Right lung (tissue), 5 donors: ENCODE data around the gene QRFP. TPM values are rescaled to one million over a fixed set of nuclear protein-coding genes. Genes with fewer than 3 reads are reported as not detected.
"Not testable (repeated sequence)": the region's sequence is repeated elsewhere in the genome, so short reads cannot be mapped to it uniquely, and the experiment has no call there.

Experiments
- DNase-seq, 2 donors: peaks; one replicate each; pipeline ENCODE4 v3.0.0-alpha.2; 2013
- polyA plus RNA-seq, 5 donors: library from polyadenylated mRNA; unstranded; fragments of 120-200 nt; gene quantifications; one replicate each; pipeline versions ENCODE4 v1.2.1 to v1.2.3, GENCODE V29; 2013; ENCODE audit warnings: inconsistent platforms in 1 of 5, low replicate concordance in 1 of 5; ENCODE audit not compliant: insufficient read length in 5 of 5, insufficient read depth in 1 of 5

The QRFP gene
- polyA plus RNA-seq, 5 donors = 0.25 to 0.46 (median 0.37) TPM

DNA sequence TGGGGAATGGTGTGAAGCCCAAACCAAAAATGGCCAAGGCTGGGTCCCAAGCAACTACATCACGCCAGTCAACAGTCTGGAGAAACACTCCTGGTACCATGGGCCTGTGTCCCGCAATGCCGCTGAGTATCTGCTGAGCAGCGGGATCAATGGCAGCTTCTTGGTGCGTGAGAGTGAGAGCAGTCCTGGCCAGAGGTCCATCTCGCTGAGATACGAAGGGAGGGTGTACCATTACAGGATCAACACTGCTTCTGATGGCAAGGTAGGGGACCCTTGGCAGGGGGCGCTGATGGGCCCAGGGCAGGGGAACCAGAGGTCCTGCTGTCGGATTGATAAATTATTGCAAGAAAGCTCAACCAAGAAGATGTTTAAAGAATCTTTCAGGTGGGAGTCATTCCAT, 41.8 kb downstream of the QRFP start:
- no peak for DNase-seq

DNA sequence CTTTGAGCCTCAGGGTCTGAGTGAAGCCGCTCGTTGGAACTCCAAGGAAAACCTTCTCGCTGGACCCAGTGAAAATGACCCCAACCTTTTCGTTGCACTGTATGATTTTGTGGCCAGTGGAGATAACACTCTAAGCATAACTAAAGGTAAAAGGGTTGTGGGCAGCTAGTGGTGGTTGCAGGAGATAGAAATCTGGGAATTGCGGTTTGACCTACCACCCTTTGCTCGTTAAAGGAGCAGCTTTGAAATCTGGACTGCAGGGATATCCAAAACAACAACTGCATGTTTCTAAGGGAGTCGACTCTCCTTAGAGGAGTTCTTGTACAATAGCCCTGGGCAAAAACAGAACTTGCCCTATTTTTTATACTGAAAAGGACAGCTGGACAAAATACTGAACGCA, 42.5 kb downstream of the QRFP start:
- DNase-seq = no peak

GRCh38 chr9:130852801-130853200, 43.8 kb downstream of the QRFP start:
- DNase-seq = no peak

DNA sequence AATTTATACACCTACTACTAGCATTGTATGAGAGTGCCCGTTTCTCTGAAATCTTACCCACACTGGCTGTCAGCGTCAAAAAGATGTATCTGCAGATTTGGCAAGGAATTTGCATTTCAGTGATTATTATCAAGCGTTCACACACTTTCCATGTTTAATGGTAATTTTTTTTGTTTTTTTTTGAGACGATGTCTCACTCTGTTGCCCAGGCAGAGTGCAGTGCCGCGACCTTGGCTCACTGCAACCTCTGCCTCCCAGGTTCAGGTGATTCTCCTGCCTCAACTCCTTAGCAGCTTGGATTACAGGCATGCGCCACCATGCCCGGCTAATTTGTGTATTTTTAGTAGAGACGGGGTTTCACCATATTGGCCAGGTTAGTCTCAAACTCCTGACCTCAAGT, 47.3 kb downstream of the QRFP start:
- no peak for DNase-seq

DNA sequence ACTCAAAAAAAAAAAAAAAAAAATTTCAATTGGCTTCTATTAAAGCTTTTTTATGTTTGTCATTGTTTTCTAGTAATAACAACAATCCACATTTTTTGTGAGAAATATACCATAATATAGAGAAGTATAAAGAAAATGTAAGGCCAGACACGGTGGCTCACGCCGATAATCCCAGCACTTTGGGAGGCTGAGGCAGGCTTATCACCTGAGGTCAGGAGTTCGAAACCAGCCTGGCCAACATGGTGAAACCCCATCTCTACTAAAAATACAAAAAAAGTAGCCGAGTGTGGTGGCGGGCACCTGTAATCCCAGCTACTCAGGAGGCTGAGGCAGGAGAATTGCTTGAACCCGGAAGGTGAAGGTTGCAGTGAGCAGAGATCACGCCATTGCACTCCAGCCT, 48.1 kb downstream of the QRFP start:
- DNase-seq = not testable (repeated sequence)

DNA sequence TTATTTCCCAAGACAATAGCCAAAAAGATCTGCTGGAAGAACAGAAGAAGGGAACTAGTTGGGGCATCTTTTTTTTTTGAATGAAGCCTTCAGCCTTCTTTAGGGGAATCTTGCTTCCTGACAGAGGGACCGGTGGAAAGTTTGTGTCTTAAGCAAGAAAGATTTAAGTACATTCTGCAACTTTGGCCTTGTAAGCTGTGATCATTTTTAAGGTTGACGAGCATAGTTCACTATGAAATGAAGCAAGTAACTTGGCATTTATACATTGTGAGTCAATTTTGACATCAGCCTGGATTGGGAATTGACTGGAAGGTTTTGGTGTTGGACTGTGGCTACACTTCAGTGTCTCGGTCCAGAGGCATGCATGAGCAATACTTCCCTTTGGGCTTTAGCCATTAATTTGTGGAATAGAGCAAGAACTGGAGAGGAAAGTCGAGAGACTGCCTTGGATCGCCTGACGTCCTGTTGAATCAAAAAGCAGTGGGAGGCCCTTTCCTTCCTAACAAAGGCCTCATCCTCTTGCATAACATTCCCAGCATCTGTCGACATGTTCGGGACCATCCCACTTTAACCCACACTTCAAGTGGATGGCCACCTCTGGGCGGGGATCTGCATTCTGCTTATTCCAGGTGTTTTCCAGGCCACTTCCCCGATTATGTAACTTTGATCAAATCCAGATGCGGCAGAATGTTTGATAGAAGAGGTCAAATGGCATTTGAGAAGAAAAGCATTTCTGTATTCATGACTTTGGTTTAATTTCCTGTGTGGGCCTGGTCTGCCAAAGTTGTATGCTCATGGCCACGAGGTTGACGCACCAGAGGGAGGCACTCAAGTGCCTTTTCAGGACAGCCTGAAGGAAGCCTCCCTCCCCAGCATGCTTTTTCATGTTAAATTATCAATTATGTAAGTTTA, 49.0 kb downstream of the QRFP start:
- peak; percentile 76 to 84 for DNase-seq

- DNase-seq = no peak
Measured at GRCh38 chr9:130846487-130847305, 49.9 kb downstream of the QRFP start.

GRCh38 chr9:130845901-130846481, 50.6 kb downstream of the QRFP start:
- peak; percentile 66 to 74 for DNase-seq

GRCh38 chr9:130845254-130845653, 51.4 kb downstream of the QRFP start:
- DNase-seq = no peak

GRCh38 chr9:130844044-130844451, 52.6 kb downstream of the QRFP start:
- no peak for DNase-seq

- DNase-seq = no peak
Measured at GRCh38 chr9:130843049-130843908, 53.3 kb downstream of the QRFP start.

Other genes starting within 250 kb of the QRFP start
- not detected for gene PRDM12, start 232.2 kb downstream of the QRFP start, polyA plus RNA-seq
- gene EXOSC2, start 203.0 kb downstream of the QRFP start, polyA plus RNA-seq = 10 to 100 TPM; 42.1 to 53.7 (median 49.2) TPM
- 10 to 100 TPM; 62.3 to 77.1 (median 70.9) TPM for gene ABL1, start 61.6 kb downstream of the QRFP start, polyA plus RNA-seq
- 1 to 10 TPM in 3 of 5 donors, under 1 TPM in 2; 0.61 to 2.2 (median 1.6) TPM for gene FIBCD1, start 42.4 kb upstream of the QRFP start, polyA plus RNA-seq
- 10 to 100 TPM in 3 of 5 donors, 1 to 10 TPM in 2; 7.3 to 15.4 (median 12.2) TPM for gene LAMC3, start 112.4 kb upstream of the QRFP start, polyA plus RNA-seq
- 10 to 100 TPM; 36.6 to 49.5 (median 42.5) TPM for gene AIF1L, start 199.7 kb upstream of the QRFP start, polyA plus RNA-seq
- gene NUP214, start 228.8 kb upstream of the QRFP start, polyA plus RNA-seq = 10 to 100 TPM; 34.3 to 48.9 (median 42.1) TPM